Tibial nerve (tissue), 4 donors: Measurements from ENCODE around the gene GRM6. TPM values are rescaled to one million over a fixed set of nuclear protein-coding genes. Genes with fewer than 3 reads are reported as not detected.

Source experiments
- DNase-seq, 2 donors: peaks; one replicate each; pipeline ENCODE4 v3.0.0-alpha.2; 2019; ENCODE audit warnings: low spot score in 2 of 2
- H3K27ac ChIP-seq, 4 donors: fragments of 200-600 bp; sonication (generic) in 3 of 4; one replicate each; pipeline ENCODE4 v1.5.1; 2017 to 2019; ENCODE audit warnings: mild to moderate bottlenecking in 1 of 4
- H3K27me3 ChIP-seq, 2 donors: fragments of 200-600 bp; sonication (generic) in 1 of 2; one replicate each; pipeline versions ENCODE4 v1.5.1 to v1.6.0; 2017 to 2019
- H3K36me3 ChIP-seq, 3 donors: fragments of 200-600 bp; sonication (generic); one replicate each; pipeline ENCODE4 v1.5.1; 2018 to 2019
- H3K4me1 ChIP-seq, 4 donors: fragments of 200-600 bp; sonication (generic) in 3 of 4; one replicate each; pipeline ENCODE4 v1.5.1; 2017 to 2019
- H3K4me3 ChIP-seq, 4 donors: fragments of 200-600 bp; sonication (generic) in 3 of 4; one replicate each; pipeline ENCODE4 v1.5.1; 2017 to 2019; ENCODE audit warnings: mild to moderate bottlenecking in 1 of 4, moderate library complexity in 1 of 4
- H3K9me3 ChIP-seq, 4 donors: fragments of 200-600 bp; sonication (generic) in 3 of 4; one replicate each; pipeline ENCODE4 v1.5.1; 2017 to 2019
- CTCF ChIP-seq, 5 experiments: fragments of 200-600 bp in 3 of 5; fragments of 450-650 bp in 2 of 5; sonication (generic) in 3 of 5; IDR thresholded peaks; one replicate each; pipeline ENCODE4 v1.5.1; 2016 to 2019; ENCODE audit warnings: antibody characterized with exemption in 5 of 5, mild to moderate bottlenecking in 3 of 5, moderate library complexity in 2 of 5
- EP300 ChIP-seq, 2 donors: sonication (generic); formaldehyde crosslinking; IDR thresholded peaks; one replicate each; pipeline ENCODE4 v1.6.1; 2017; ENCODE audit warnings: antibody characterized with exemption in 2 of 2, mild to moderate bottlenecking in 1 of 2
- POLR2A ChIP-seq, 2 donors: fragments of 450-650 bp; IDR thresholded peaks; one replicate each; pipeline ENCODE4 v1.6.1; 2017; ENCODE audit warnings: antibody characterized with exemption in 2 of 2, mild to moderate bottlenecking in 2 of 2, moderate library complexity in 2 of 2
- WGBS, 2 donors: methylation state at CpG; one replicate each; pipeline ENCODE4 v1.1.5; 2018; 5-methylcytosine and 5-hydroxymethylcytosine counted together
- total RNA-seq, 4 donors: library from RNA; depleted of rRNA; stranded (reverse); fragments of >200 nt; gene quantifications; one replicate each; pipeline ENCODE4 v1.1.0, GENCODE V29; 2016

Gene GRM6
- total RNA-seq, 4 donors from 2014 or later = not detected

GRCh38 chr5:178990491-178990890, 4.6 kb downstream of the GRM6 start:
- TF ChIP-seq EP300 (IDR thresholded peaks at IDR 0.05) (no peak), CTCF (IDR thresholded peaks at IDR 0.05) (no peak), POLR2A (IDR thresholded peaks at IDR 0.05) (no peak)
- Histone ChIP-seq H3K4me3 (no peak overlapping the region), H3K9me3 (peaks cover 0 to 99% (median 10%) of the 10 kb centered on the region in 4 donors), H3K27ac (no peak overlapping the region), H3K27me3 (peaks cover 0 to 12% of the 10 kb centered on the region in 2 donors), H3K4me1 (peaks cover 0 to 6% (median 0%) of the 10 kb centered on the region in 4 donors), H3K36me3 (peaks cover 0 to 34% (median 0%) of the 10 kb centered on the region in 3 donors)
- no peak for DNase-seq
- WGBS, 2 donors = 88 to 90% methylated on average over 9 to 12 of the region's 12 CpGs

GRCh38 chr5:178989311-178989710, 5.8 kb downstream of the GRM6 start:
- Histone ChIP-seq H3K4me3 (no peak overlapping the region), H3K27me3 (peaks cover 0 to 5% of the 10 kb centered on the region in 2 donors), H3K36me3 (peaks cover 0 to 34% (median 0%) of the 10 kb centered on the region in 3 donors), H3K9me3 (peaks cover 0 to 98% (median 14%) of the 10 kb centered on the region in 4 donors), H3K4me1 (no peaks in the 10 kb centered on the region), H3K27ac (no peak overlapping the region)
- 91 to 94% methylated on average over 7 of the region's 7 CpGs for WGBS, 2 donors
- TF ChIP-seq CTCF (IDR thresholded peaks at IDR 0.05) (no peak), POLR2A (IDR thresholded peaks at IDR 0.05) (no peak), EP300 (IDR thresholded peaks at IDR 0.05) (no peak)
- DNase-seq = no peak

- Histone ChIP-seq H3K27me3 (no peaks in the 10 kb centered on the region), H3K4me3 (no peak overlapping the region), H3K36me3 (peaks cover 0 to 34% (median 0%) of the 10 kb centered on the region in 3 donors), H3K9me3 (peaks cover 0 to 98% (median 15%) of the 10 kb centered on the region in 4 donors), H3K27ac (no peak overlapping the region), H3K4me1 (no peaks in the 10 kb centered on the region)
- no peak for DNase-seq
- TF ChIP-seq EP300 (IDR thresholded peaks at IDR 0.05) (no peak), POLR2A (IDR thresholded peaks at IDR 0.05) (no peak), CTCF (IDR thresholded peaks at IDR 0.05) (no peak)
- WGBS, 2 donors = 95 to 97% methylated on average over 27 of the region's 27 CpGs
Observed at GRCh38 chr5:178988436-178989220, 6.5 kb downstream of the GRM6 start.

GRCh38 chr5:178986326-178986960, 8.7 kb downstream of the GRM6 start:
- Histone ChIP-seq H3K9me3 (peaks cover 0 to 97% (median 17%) of the 10 kb centered on the region in 4 donors), H3K27me3 (no peaks in the 10 kb centered on the region)
- no peak for TF ChIP-seq EP300 (IDR thresholded peaks at IDR 0.05)
- no peak for TF ChIP-seq CTCF (IDR thresholded peaks at IDR 0.05)
- no peak for TF ChIP-seq POLR2A (IDR thresholded peaks at IDR 0.05)

More at GRCh38 chr5:178986326-178986960, 8.7 kb downstream of the GRM6 start:
- Histone ChIP-seq H3K27ac (no peak overlapping the region), H3K36me3 (peaks cover 0 to 34% (median 0%) of the 10 kb centered on the region in 3 donors), H3K4me1 (no peaks in the 10 kb centered on the region), H3K4me3 (no peak overlapping the region)
- WGBS, 2 donors = 96 to 99% methylated on average over 19 to 33 of the region's 43 CpGs
- no peak for DNase-seq
